Measurements from ENCODE around the gene TLR9. TPM values are rescaled to one million over a fixed set of nuclear protein-coding genes. Genes with fewer than 3 reads are reported as not detected.
"Not testable (repeated sequence)": the region's sequence is repeated elsewhere in the genome, so short reads cannot be mapped to it uniquely, and the experiment has no call there.

TLR9 gene
- total RNA-seq, result under 1 TPM in 5 of 9 donors, not detected in 4; under 0.01 to 0.61 (median 0.13) TPM
- under 1 TPM in 2 of 3 donors, not detected in 1; 0.34 to 0.56 TPM for polyA plus RNA-seq
- long read RNA-seq, donor 1, result 0 reads
- long read RNA-seq, donor 2, result 0 reads
- long read RNA-seq, donor 3, result 0 reads
- long read RNA-seq, donor 4, result 0 reads
- long read RNA-seq, donor 5, result 0 reads
- long read RNA-seq, donor 6, result 0 reads
- long read RNA-seq, donor 7, result 0 reads
- long read RNA-seq, donor 8, result 0 reads
- long read RNA-seq, donor 9, result 0 reads
- long read RNA-seq, donor 10, result 0 reads

GRCh38 chr3:52225452-52226228, at the start of gene TLR9:
Gene TLR9 (minus strand): TSS chr3:52225645. CDS start chr3:52225529, 116 bp downstream.
- Histone ChIP-seq H3K27me3 (no peaks in the 10 kb centered on the region), H3K27ac (no peak within 1 kb of the TSS), H3K4me1 (replicated peaks in 1 of 2) (no peaks in the 10 kb centered on the region), H3K4me3 (no peak within 1 kb of the TSS), H3K36me3 (replicated peaks in 1 of 2) (peaks cover 0 to 21% of the 10 kb centered on the region in 2 donors), H3K9me3 (replicated peaks in 1 of 3) (no peaks in the 10 kb centered on the region)
- TF ChIP-seq CTCF (IDR thresholded peaks at IDR 0.05) (no peak), POLR2A (IDR thresholded peaks at IDR 0.05) (no peak)
- intact Hi-C loops (cut with DNase I), result no loop called here
- no peak for DNase-seq
- 73 to 87% (median 76%) methylated on average over 6 to 9 of the region's 9 CpGs for WGBS, 4 donors

- DNase-seq, result peak in 1 of 7 donors; percentile 41
- H3K27ac ChIP-seq; H3K9me3 ChIP-seq (replicated peaks in 1 of 3); H3K36me3 ChIP-seq (replicated peaks in 1 of 2); H3K4me3 ChIP-seq; intact Hi-C loops (cut with DNase I); H3K27me3 ChIP-seq: not testable (repeated sequence)
- H3K4me1 ChIP-seq (replicated peaks in 1 of 2), result peaks cover 46 to 82% of the 10 kb centered on the region in 2 donors
- WGBS, 4 donors, result 89 to 93% (median 92%) methylated on average over 18 of the region's 18 CpGs
Measured at GRCh38 chr3:52274781-52275180, 49.3 kb upstream of the TLR9 start.

DNA sequence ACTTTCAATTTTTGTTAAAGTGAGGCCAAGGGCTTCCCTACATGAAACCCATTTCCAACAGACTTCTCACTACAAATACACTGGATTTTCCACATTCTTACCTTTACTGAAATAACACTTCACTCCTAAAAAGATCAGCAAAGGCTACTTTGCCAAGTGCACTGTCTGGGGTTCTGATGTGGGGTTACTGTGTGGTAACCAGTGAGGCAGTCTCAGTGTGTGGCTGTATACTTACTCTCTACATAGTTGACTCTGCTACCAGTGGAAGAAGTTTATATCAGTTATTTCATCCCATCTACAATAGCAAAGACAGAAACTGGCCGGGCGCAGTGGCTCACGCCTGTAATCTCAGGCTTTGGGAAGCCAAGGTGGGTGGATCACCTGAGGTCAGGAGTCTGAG, 47.4 kb upstream of the TLR9 start:
- Histone ChIP-seq H3K4me3 (no peak overlapping the region), H3K36me3 (replicated peaks in 1 of 2) (peaks cover 0 to 27% of the 10 kb centered on the region in 2 donors), H3K9me3 (replicated peaks in 1 of 3) (no peaks in the 10 kb centered on the region), H3K27me3 (no peaks in the 10 kb centered on the region), H3K4me1 (replicated peaks in 1 of 2) (peaks cover 40 to 81% of the 10 kb centered on the region in 2 donors), H3K27ac (peak overlapping the region in 1 of 5 donors; percentile 7)
- peak in 1 of 7 donors; percentile 35 for DNase-seq
- 60 to 76% (median 68%) methylated on average over 3 of the region's 3 CpGs for WGBS, 4 donors
- intact Hi-C loops (cut with DNase I), result no loop called here
- TF ChIP-seq CTCF (IDR thresholded peaks at IDR 0.05), result no peak
- TF ChIP-seq POLR2A (IDR thresholded peaks at IDR 0.05), result no peak

DNA sequence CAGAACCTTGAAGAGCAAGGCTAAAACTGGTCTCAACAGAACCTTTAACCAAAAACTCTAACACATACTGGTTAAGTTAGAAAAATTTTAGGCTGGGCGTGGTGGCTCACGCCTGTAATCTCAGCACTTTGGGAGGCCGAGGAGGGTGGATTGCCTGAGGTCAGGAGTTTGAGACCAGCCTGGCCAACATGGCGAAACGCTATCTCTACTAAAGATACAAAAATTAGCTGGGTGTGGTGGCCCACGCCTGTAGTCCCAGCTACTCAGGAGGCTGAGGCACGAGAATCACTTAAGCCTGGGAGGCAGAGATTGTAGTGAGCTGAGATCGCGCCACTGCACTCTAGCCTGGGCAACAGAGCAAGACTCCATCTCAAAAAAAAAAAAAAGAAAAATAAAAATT, 46.7 kb upstream of the TLR9 start:
- intact Hi-C loops (cut with DNase I); H3K27me3 ChIP-seq; H3K9me3 ChIP-seq (replicated peaks in 1 of 3); H3K4me3 ChIP-seq: not testable (repeated sequence)
- H3K27ac ChIP-seq, result peak overlapping the region in 1 of 5 donors; percentile 51
- H3K36me3 ChIP-seq (replicated peaks in 1 of 2), result peaks cover 0 to 34% of the 10 kb centered on the region in 2 donors
- 94 to 97% (median 94%) methylated on average over 9 of the region's 9 CpGs for WGBS, 4 donors
- H3K4me1 ChIP-seq (replicated peaks in 1 of 2), result peaks cover 40 to 80% of the 10 kb centered on the region in 2 donors
- peak in 1 of 7 donors; percentile 39 for DNase-seq

GRCh38 chr3:52270252-52270754, 44.9 kb upstream of the TLR9 start:
- Histone ChIP-seq H3K4me3 (no peak overlapping the region), H3K36me3 (replicated peaks in 1 of 2) (peaks cover 0 to 52% of the 10 kb centered on the region in 2 donors)

More at GRCh38 chr3:52270252-52270754, 44.9 kb upstream of the TLR9 start:
- Histone ChIP-seq H3K27ac (peak overlapping the region in 4 of 5 donors; percentile 22 to 77 (median 62)), H3K9me3 (replicated peaks in 1 of 3) (no peaks in the 10 kb centered on the region), H3K27me3 (no peaks in the 10 kb centered on the region), H3K4me1 (replicated peaks in 1 of 2) (peaks cover 28 to 63% of the 10 kb centered on the region in 2 donors)
- no peak for TF ChIP-seq CTCF (IDR thresholded peaks at IDR 0.05)
- TF ChIP-seq POLR2A (IDR thresholded peaks at IDR 0.05), result no peak
- intact Hi-C loops (cut with DNase I), result no loop called here
- WGBS, 4 donors, result 9 to 14% (median 13%) methylated on average over 9 of the region's 9 CpGs
- DNase-seq, result peak in 2 of 7 donors; percentile 31 to 51
